Osteoblast (primary cell): Measurements from ENCODE around the gene ACACA. TPM values are rescaled to one million over a fixed set of nuclear protein-coding genes. Genes with fewer than 3 reads are reported as not detected.

Source experiments
- DNase-seq: peaks from one replicate; pipeline ENCODE4 v3.0.0; 2011; ENCODE audit warnings: low spot score, mixed read lengths; ENCODE audit not compliant: insufficient read length; ENCODE audit errors: missing footprints
- H2AFZ ChIP-seq: 2 replicates; pipeline ENCODE4 v1.6.0; 2011; ENCODE audit warnings: mild to moderate bottlenecking, low read length
- H3K27ac ChIP-seq: 2 replicates; pipeline ENCODE4 v1.5.1; 2011; ENCODE audit warnings: mild to moderate bottlenecking, low read depth, low read length, moderate library complexity
- H3K27me3 ChIP-seq: 2 replicates; pipeline ENCODE4 v1.6.0; 2012; ENCODE audit warnings: mild to moderate bottlenecking, control low read depth, inconsistent platforms, low read length, moderate library complexity; ENCODE audit not compliant: insufficient read depth
- H3K36me3 ChIP-seq: 2 replicates; pipeline ENCODE4 v1.5.1; 2011; ENCODE audit warnings: mild to moderate bottlenecking, low read length, control low read depth, moderate library complexity; ENCODE audit not compliant: insufficient read depth
- H3K4me1 ChIP-seq: 2 replicates; pipeline ENCODE4 v1.5.1; 2011; ENCODE audit warnings: mild to moderate bottlenecking, low read length, control low read depth, moderate library complexity; ENCODE audit not compliant: insufficient read depth
- H3K4me2 ChIP-seq: 2 replicates; pipeline ENCODE4 v1.6.0; 2011; ENCODE audit warnings: mild to moderate bottlenecking, low read length; ENCODE audit not compliant: insufficient read depth
- H3K4me3 ChIP-seq: fragments of 200-600 bp; sonication (generic); 3 replicates; pipeline ENCODE4 v1.5.1; 2012; ENCODE audit warnings: mild to moderate bottlenecking, low read length, inconsistent platforms; ENCODE audit not compliant: insufficient read depth
- H3K79me2 ChIP-seq: 2 replicates; pipeline ENCODE4 v1.6.0; 2012; ENCODE audit warnings: mild to moderate bottlenecking, low read length, control low read depth, inconsistent platforms; ENCODE audit not compliant: insufficient read depth
- H3K9me3 ChIP-seq: 2 replicates; pipeline ENCODE4 v1.5.1; 2011; ENCODE audit warnings: low read depth, low read length, control low read depth
- H4K20me1 ChIP-seq: 2 replicates; pipeline ENCODE4 v1.6.0; 2012; ENCODE audit warnings: mild to moderate bottlenecking, low read length, control low read depth; ENCODE audit not compliant: insufficient read depth
- CTCF ChIP-seq: IDR thresholded peaks from 2 replicates; pipeline ENCODE4 v1.5.1; 2011; ENCODE audit warnings: mild to moderate bottlenecking, low read depth, low read length, moderate library complexity; ENCODE audit errors: extremely low read depth
- total RNA-seq: library from RNA; depleted of rRNA; stranded (reverse); fragments of >200 nt; gene quantifications from 2 replicates; pipeline ENCODE4 v1.2.3, GENCODE V29; 2012

ACACA gene
- total RNA-seq, 1 donor: 78.9 TPM

GRCh38 chr17:37399265-37399803 is 7.3 kb downstream of the ACACA start:
- Histone ChIP-seq H2AFZ (no peak overlapping the region), H3K4me3 (no peak overlapping the region), H3K27me3 (no peaks in the 10 kb centered on the region), H3K27ac (no peak overlapping the region), H3K4me2 (no peak overlapping the region), H3K9me3 (no peaks in the 10 kb centered on the region), H4K20me1 (peaks cover 8% of the 10 kb centered on the region), H3K36me3 (no peaks in the 10 kb centered on the region), H3K4me1 (peaks cover 5% of the 10 kb centered on the region), H3K79me2 (peaks cover 20% of the 10 kb centered on the region)
- TF ChIP-seq CTCF: no peak
- DNase-seq: no peak

- Histone ChIP-seq H3K4me1 (peaks cover 22% of the 10 kb centered on the region), H4K20me1 (peaks cover 3% of the 10 kb centered on the region), H2AFZ (no peak overlapping the region), H3K4me3 (no peak overlapping the region), H3K36me3 (no peaks in the 10 kb centered on the region), H3K27me3 (no peaks in the 10 kb centered on the region), H3K4me2 (no peak overlapping the region), H3K27ac (no peak overlapping the region), H3K9me3 (no peaks in the 10 kb centered on the region), H3K79me2 (no peaks in the 10 kb centered on the region)
- no peak for TF ChIP-seq CTCF
- no peak for DNase-seq
These were observed 13.3 kb downstream of the ACACA start for GRCh38 chr17:37393352-37393751.

GRCh38 chr17:37392024-37392590 is 14.5 kb downstream of the ACACA start:
- DNase-seq: peak; percentile 85
- Histone ChIP-seq H3K4me3 (peak overlapping the region; percentile 34), H3K9me3 (no peaks in the 10 kb centered on the region), H3K4me1 (peaks cover 26% of the 10 kb centered on the region), H3K36me3 (no peaks in the 10 kb centered on the region), H3K4me2 (peak overlapping the region; percentile 65), H4K20me1 (peaks cover 3% of the 10 kb centered on the region), H3K27me3 (no peaks in the 10 kb centered on the region), H3K27ac (peak overlapping the region; percentile 48), H2AFZ (no peak overlapping the region), H3K79me2 (no peaks in the 10 kb centered on the region)
- no peak for TF ChIP-seq CTCF

- no peaks in the 10 kb centered on the region for H3K27me3 ChIP-seq
- DNase-seq: no peak
- no peaks in the 10 kb centered on the region for H3K36me3 ChIP-seq
- H3K4me2 ChIP-seq: no peak overlapping the region
- no peaks in the 10 kb centered on the region for H3K9me3 ChIP-seq
- TF ChIP-seq CTCF: no peak
- peak overlapping the region; percentile 48 for H3K27ac ChIP-seq
- peaks cover 6% of the 10 kb centered on the region for H4K20me1 ChIP-seq
- H2AFZ ChIP-seq: no peak overlapping the region
- peaks cover 26% of the 10 kb centered on the region for H3K4me1 ChIP-seq
- no peak overlapping the region for H3K4me3 ChIP-seq
- H3K79me2 ChIP-seq: no peaks in the 10 kb centered on the region
These were observed 15.5 kb downstream of the ACACA start for GRCh38 chr17:37391146-37391545.
